ENCODE results near the gene RBPJL. TPM values are rescaled to one million over a fixed set of nuclear protein-coding genes. Genes with fewer than 3 reads are reported as not detected.
"Not testable (repeated sequence)": the region's sequence is repeated elsewhere in the genome, so short reads cannot be mapped to it uniquely, and the experiment has no call there.

Gene RBPJL
- total RNA-seq, 1 donor from 2014 or later, result not detected

DNA sequence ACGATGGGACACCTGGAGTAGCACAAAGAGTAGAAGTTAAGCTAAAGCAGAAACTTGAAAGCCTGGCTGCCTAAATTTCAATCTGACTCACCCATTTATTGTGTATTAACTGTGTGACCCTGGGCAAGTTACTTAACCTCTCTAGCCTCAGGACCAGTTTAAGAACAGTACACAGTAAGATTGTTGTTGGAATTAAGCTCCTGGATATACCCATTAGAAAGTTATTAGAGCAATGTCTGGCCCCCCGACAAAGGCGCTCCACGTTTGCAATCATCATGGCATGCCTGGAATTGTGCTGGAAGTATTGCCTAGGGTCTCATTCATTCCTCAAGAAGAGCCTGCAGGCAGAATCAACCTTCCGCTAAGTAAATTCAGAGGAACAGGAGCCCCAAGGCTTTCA, 40.2 kb downstream of the RBPJL start:
- TF ChIP-seq, protein P1, sequence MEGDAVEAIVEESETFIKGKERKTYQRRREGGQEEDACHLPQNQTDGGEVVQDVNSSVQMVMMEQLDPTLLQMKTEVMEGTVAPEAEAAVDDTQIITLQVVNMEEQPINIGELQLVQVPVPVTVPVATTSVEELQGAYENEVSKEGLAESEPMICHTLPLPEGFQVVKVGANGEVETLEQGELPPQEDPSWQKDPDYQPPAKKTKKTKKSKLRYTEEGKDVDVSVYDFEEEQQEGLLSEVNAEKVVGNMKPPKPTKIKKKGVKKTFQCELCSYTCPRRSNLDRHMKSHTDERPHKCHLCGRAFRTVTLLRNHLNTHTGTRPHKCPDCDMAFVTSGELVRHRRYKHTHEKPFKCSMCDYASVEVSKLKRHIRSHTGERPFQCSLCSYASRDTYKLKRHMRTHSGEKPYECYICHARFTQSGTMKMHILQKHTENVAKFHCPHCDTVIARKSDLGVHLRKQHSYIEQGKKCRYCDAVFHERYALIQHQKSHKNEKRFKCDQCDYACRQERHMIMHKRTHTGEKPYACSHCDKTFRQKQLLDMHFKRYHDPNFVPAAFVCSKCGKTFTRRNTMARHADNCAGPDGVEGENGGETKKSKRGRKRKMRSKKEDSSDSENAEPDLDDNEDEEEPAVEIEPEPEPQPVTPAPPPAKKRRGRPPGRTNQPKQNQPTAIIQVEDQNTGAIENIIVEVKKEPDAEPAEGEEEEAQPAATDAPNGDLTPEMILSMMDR (IDR thresholded peaks at IDR 0.05), result no peak
- Mint-ChIP-seq H3K27me3 (ENCODE audit: unreplicated experiment) (no peaks in the 10 kb centered on the region), H3K27ac (ENCODE audit: unreplicated experiment) (peak overlapping the region; percentile 80), H3K4me1 (ENCODE audit: unreplicated experiment) (peaks cover 64% of the 10 kb centered on the region), H3K36me3 (ENCODE audit: unreplicated experiment) (no peaks in the 10 kb centered on the region), H3K4me3 (ENCODE audit: unreplicated experiment) (peak overlapping the region; percentile 80), H3K9me3 (ENCODE audit: unreplicated experiment) (no peaks in the 10 kb centered on the region)
- DNase-seq (ENCODE audit: extremely low spot score, unreplicated experiment), result no peak

DNA sequence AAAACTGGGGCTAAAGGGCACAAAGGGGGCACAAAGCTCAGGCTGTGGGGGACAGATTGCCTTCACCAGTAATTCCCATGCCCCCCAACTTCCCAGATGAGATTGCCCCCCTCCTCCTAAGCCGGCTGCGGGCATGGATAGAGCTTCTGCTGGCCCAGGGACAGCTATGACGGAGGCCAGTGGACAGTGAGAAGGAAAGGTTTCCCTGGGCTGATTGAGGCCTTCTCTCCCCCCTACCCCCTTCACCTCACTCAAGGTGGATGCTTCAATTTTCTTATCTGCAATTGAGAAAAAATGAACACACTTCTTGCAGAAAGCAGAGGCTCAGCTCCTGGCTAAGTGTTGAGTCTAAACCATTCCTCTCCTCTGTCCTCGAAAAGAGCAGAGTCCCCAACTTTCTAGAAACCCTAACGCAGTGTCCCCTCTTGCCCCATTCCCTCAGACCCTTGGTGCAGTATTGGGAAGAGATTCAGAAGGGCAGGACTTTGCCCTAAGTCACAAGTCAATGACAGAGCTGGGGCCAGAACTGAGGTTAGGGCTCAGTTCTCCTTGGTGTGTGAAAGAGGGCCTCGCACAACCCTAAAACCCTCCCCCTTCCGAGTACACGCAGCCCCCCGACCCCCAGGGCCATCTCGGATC, 40.8 kb downstream of the RBPJL start:
- Mint-ChIP-seq H3K4me3 (ENCODE audit: unreplicated experiment) (peak overlapping the region; percentile 80), H3K4me1 (ENCODE audit: unreplicated experiment) (peaks cover 58% of the 10 kb centered on the region), H3K36me3 (ENCODE audit: unreplicated experiment) (no peaks in the 10 kb centered on the region), H3K9me3 (ENCODE audit: unreplicated experiment) (no peaks in the 10 kb centered on the region), H3K27me3 (ENCODE audit: unreplicated experiment) (no peaks in the 10 kb centered on the region), H3K27ac (ENCODE audit: unreplicated experiment) (peak overlapping the region; percentile 80)
- DNase-seq (ENCODE audit: extremely low spot score, unreplicated experiment), result no peak
- TF ChIP-seq, protein P1 (IDR thresholded peaks at IDR 0.05), result no peak

DNA sequence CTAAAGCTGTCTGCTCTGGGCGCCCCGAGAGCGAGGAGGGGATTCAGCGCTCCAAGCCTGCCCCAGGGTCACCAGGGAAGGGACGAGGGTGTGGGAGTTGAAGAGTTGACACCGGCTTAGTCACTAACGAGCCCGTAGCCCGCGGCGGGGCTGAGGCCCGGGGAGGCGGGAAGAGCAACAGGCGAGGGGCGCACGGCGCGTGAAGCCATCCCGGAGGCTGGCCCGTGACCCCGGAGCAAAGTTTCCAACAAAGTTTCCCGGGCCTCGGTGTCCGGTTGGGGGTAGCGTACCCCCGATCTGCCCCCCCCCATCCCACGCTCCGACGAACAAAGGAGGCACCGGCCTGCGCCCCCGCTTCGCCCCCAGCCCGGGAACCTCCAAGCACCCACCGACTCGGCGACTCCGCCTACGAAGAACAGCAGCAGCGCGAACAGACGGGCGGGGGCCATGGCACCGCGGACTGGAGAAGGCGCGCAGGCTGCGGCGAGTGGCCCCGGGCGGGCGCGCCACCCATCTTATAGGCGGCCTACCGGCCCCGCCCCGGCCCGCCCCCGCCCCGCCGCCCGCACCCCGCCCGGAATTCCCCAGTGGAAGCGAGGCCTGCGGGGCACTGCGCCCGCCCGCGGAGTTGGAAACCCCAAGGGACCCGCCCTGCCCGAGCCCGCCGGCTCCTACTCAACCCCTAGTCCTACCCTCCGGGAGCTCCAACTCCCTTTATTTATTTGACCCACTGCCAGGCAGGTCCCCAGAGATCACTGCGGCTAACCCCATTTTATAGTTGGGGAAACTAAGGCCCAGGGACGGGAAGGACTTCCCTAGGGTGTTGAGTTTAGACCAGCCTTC, 41.5 kb downstream of the RBPJL start, which contains the start of gene SDC4:
Gene SDC4 (minus strand): TSS at position 489 of the 843 bp plus-strand sequence. CDS start 40 bp downstream, at position 449.
- peak within 1 kb of the TSS; percentile 80 for H3K27ac Mint-ChIP-seq (ENCODE audit: unreplicated experiment)
- no peaks in the 10 kb centered on the region for H3K27me3 Mint-ChIP-seq (ENCODE audit: unreplicated experiment)
- TF ChIP-seq, protein P1 (IDR thresholded peaks at IDR 0.05), result no peak
- H3K36me3 Mint-ChIP-seq (ENCODE audit: unreplicated experiment), result no peaks in the 10 kb centered on the region
- H3K4me1 Mint-ChIP-seq (ENCODE audit: unreplicated experiment), result peaks cover 51% of the 10 kb centered on the region
- peak within 1 kb of the TSS; percentile 80 for H3K4me3 Mint-ChIP-seq (ENCODE audit: unreplicated experiment)
- H3K9me3 Mint-ChIP-seq (ENCODE audit: unreplicated experiment), result no peaks in the 10 kb centered on the region
- DNase-seq (ENCODE audit: extremely low spot score, unreplicated experiment), result no peak

DNA sequence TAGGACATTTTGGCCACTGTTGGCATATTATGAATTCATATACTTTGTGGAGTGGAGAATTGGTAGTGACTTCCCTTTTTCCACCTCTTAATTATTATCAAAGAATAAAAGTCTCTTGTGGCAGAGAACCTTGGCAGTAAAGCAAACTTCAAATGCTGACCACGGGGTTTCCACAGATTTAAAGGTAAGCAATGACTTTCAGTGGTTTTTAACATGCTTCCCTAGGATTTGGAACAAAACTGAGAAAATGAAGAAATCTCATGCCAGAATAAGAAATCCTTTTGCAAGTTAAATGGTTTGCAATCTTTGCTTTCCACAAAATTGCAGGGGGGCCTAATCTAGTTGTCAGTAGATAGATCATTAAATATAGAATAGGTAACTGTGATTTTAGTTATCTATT, 43.6 kb downstream of the RBPJL start:
- TF ChIP-seq, protein P1 (IDR thresholded peaks at IDR 0.05), result no peak

DNA sequence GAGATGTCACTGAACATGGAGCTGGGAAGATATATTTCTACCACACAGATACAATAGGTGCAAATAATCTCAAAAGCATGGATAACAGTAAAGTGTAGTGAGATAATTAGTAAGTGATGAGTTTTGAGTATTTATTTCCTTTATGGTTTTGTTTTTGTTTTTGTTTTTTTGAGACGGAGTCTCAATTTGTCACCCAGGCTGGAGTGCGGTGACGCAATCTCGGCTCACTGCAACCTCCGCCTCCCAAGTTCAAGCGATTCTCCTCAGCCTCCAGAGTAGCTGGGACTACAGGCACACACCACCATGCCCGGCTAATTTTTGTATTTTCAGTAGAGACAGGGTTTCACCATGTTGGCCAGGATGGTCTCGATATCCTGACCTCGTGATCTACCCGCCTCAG, 44.2 kb downstream of the RBPJL start:
- not testable (repeated sequence) for DNase-seq (ENCODE audit: extremely low spot score, unreplicated experiment); H3K27ac Mint-ChIP-seq (ENCODE audit: unreplicated experiment)
- peaks cover 38% of the 10 kb centered on the region for H3K4me1 Mint-ChIP-seq (ENCODE audit: unreplicated experiment)

More for the DNA sequence above, 43.6 kb downstream of the RBPJL start:
- Mint-ChIP-seq H3K9me3 (ENCODE audit: unreplicated experiment) (no peaks in the 10 kb centered on the region), H3K27ac (ENCODE audit: unreplicated experiment) (no peak overlapping the region), H3K4me1 (ENCODE audit: unreplicated experiment) (peaks cover 40% of the 10 kb centered on the region), H3K36me3 (ENCODE audit: unreplicated experiment) (no peaks in the 10 kb centered on the region), H3K27me3 (ENCODE audit: unreplicated experiment) (no peaks in the 10 kb centered on the region), H3K4me3 (ENCODE audit: unreplicated experiment) (no peak overlapping the region)
- no peak for DNase-seq (ENCODE audit: extremely low spot score, unreplicated experiment)

More for the DNA sequence above, 44.2 kb downstream of the RBPJL start:
- not testable (repeated sequence) for H3K4me3 Mint-ChIP-seq (ENCODE audit: unreplicated experiment); H3K9me3 Mint-ChIP-seq (ENCODE audit: unreplicated experiment); H3K27me3 Mint-ChIP-seq (ENCODE audit: unreplicated experiment); H3K36me3 Mint-ChIP-seq (ENCODE audit: unreplicated experiment)
